Measurements from ENCODE around the gene CLDN10.
A peak's percentile ranks its signal among the peaks of the same experiment; 100 is the strongest.

The CLDN10 gene

GRCh38 chr13:95629071-95629470 is 76.6 kb downstream of the CLDN10 start:
- Mint-ChIP-seq H3K27ac (no peak overlapping the region), H3K4me1 (no peaks in the 10 kb centered on the region), H3K4me3 (no peak overlapping the region), H3K27me3 (peaks cover 40% of the 10 kb centered on the region), H3K9me3 (no peaks in the 10 kb centered on the region), H3K36me3 (no peaks in the 10 kb centered on the region)
- ATAC-seq: peak; percentile 25

Measured in stimulated activated memory B cell treated with anti-CD40 and anti-IgM and Interleukin-4, amounts not matched to agents 10 μg/mL and 1 μg/mL and 100 μg/mL, for 72 hours (primary cell).